ENCODE data around the gene SLC35G4. TPM values are rescaled to one million over a fixed set of nuclear protein-coding genes. Genes with fewer than 3 reads are reported as not detected.
"Not testable (repeated sequence)": the region's sequence is repeated elsewhere in the genome, so short reads cannot be mapped to it uniquely, and the experiment has no call there.

The SLC35G4 gene
- total RNA-seq, 2 donors from 2014 or later = not detected

DNA sequence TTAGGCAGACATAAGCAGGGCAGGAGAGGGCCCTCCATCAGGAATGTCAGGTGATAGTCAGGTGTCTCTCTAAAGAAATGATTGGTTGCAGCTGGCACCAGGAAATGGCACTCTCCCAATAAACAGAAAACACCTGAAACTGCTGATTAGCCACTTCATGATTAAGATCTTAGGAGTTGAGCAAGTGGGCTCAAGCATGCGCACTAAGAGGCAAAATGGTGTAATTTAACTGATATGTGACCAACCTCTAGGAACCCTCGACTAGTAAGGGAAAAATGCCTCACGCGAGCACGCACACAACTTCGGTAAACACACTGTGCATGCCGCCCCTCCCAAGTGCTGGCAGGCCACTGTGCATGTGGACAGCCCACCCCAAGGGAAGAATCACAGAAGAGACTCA lies 23.8 kb upstream of the SLC35G4 start:
- Mint-ChIP-seq H3K27me3 (no peaks in the 10 kb centered on the region), H3K4me3 (no peak overlapping the region), H3K36me3 (ENCODE audit: low read depth) (no peaks in the 10 kb centered on the region), H3K4me1 (peaks cover 23% of the 10 kb centered on the region), H3K27ac (peak overlapping the region; percentile 56)
- ATAC-seq (no peak), DNase-seq (no peak)
- H3K9me3 ChIP-seq (ENCODE audit: control insufficient read depth, low read length, poor library complexity, severe bottlenecking) = no peaks in the 10 kb centered on the region

DNA sequence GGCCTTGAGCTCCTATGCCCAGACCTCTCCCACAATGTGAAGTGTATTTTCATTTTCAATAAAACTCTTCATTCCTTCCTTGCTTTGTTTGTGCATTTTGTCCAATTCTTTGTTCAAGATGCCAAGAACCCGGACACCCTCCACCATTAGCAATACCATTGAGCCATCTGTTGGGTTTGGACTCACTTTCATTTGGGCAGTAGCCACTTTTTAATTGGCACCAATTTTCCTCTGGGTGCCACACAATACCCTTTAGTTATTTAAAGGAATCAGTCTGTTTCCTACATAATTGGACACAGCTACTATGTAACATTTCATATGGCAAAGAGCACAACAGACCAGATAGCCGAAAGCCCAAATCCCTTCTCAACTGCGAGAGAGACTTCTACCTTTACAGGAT lies 22.5 kb upstream of the SLC35G4 start:
- peaks cover 3% of the 10 kb centered on the region for H3K27me3 Mint-ChIP-seq
- H3K36me3 Mint-ChIP-seq (ENCODE audit: low read depth) = no peaks in the 10 kb centered on the region
- ATAC-seq (no peak), DNase-seq (no peak)
- peak overlapping the region; percentile 59 for H3K27ac Mint-ChIP-seq
- H3K9me3 ChIP-seq (ENCODE audit: control insufficient read depth, low read length, poor library complexity, severe bottlenecking) = no peaks in the 10 kb centered on the region
- H3K4me1 Mint-ChIP-seq = peaks cover 20% of the 10 kb centered on the region
- peak overlapping the region; percentile 70 for H3K4me3 Mint-ChIP-seq

DNA sequence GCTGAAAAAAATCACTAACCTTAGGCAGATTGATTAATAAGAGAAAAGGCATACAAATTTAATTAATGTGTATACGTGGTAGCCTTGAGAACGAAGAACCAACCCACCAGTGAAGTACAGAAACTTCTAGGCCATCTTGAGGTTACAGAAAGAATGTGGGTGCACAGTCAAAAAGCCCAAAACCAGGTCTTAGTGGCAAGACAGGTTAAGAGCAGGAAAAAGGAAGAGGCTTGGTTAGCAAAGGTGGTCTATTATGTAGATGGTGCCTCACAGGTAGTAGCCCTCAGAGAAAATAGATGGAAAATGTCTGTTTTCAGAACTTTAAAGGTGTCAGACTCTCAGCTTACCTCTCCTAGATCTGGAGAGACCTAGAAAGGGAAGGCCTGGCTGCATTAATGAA lies 22.0 kb upstream of the SLC35G4 start:
- ATAC-seq (peak; percentile 82), DNase-seq (no peak)
- Mint-ChIP-seq H3K27me3 (peaks cover 8% of the 10 kb centered on the region), H3K36me3 (ENCODE audit: low read depth) (no peaks in the 10 kb centered on the region), H3K4me1 (peaks cover 22% of the 10 kb centered on the region), H3K4me3 (peak overlapping the region; percentile 70), H3K27ac (peak overlapping the region; percentile 59)
- no peaks in the 10 kb centered on the region for H3K9me3 ChIP-seq (ENCODE audit: control insufficient read depth, low read length, poor library complexity, severe bottlenecking)

- H3K27me3 Mint-ChIP-seq = peaks cover 8% of the 10 kb centered on the region
- peaks cover 22% of the 10 kb centered on the region for H3K4me1 Mint-ChIP-seq
- peak overlapping the region; percentile 70 for H3K4me3 Mint-ChIP-seq
- no peaks in the 10 kb centered on the region for H3K36me3 Mint-ChIP-seq (ENCODE audit: low read depth)
- H3K27ac Mint-ChIP-seq = no peak overlapping the region
- no peak for DNase-seq
- H3K9me3 ChIP-seq (ENCODE audit: control insufficient read depth, low read length, poor library complexity, severe bottlenecking) = no peaks in the 10 kb centered on the region
- peak; percentile 81 for ATAC-seq
These were observed 21.6 kb upstream of the SLC35G4 start for GRCh38 chr18:11587846-11588245.

- H3K9me3 ChIP-seq (ENCODE audit: control insufficient read depth, low read length, poor library complexity, severe bottlenecking) = no peaks in the 10 kb centered on the region
- Mint-ChIP-seq H3K27me3 (peaks cover 17% of the 10 kb centered on the region), H3K27ac (no peak overlapping the region), H3K4me1 (peaks cover 15% of the 10 kb centered on the region), H3K4me3 (no peak overlapping the region), H3K36me3 (ENCODE audit: low read depth) (peaks cover 2% of the 10 kb centered on the region)
- ATAC-seq (no peak), DNase-seq (no peak)
These were observed 17.4 kb upstream of the SLC35G4 start for GRCh38 chr18:11591957-11592356.

DNA sequence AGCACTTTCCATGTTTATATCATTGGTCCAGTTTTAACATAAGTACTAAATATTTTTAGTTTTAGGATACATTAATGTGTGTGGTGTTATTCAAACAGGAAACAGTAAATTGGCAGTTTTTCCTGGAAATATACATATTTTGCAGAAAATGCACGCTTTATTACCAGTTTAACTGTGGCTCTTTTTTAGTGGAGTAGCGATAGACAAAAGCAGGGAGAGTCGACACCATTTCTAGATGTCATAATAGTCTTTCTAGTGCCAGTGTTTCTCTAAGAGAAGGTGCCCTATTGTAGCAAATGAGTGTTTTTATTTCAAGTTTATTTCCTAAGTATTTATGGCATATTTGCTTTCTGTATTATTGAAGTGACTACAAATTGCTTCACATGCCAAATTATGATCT lies 9.1 kb upstream of the SLC35G4 start:
- H3K4me1 Mint-ChIP-seq = no peaks in the 10 kb centered on the region
- no peak overlapping the region for H3K27ac Mint-ChIP-seq
- DNase-seq (no peak), ATAC-seq (no peak)
- H3K27me3 Mint-ChIP-seq = peaks cover 34% of the 10 kb centered on the region
- H3K9me3 ChIP-seq (ENCODE audit: control insufficient read depth, low read length, poor library complexity, severe bottlenecking) = no peaks in the 10 kb centered on the region
- no peak overlapping the region for H3K4me3 Mint-ChIP-seq
- peaks cover 2% of the 10 kb centered on the region for H3K36me3 Mint-ChIP-seq (ENCODE audit: low read depth)

- no peaks in the 10 kb centered on the region for H3K9me3 ChIP-seq (ENCODE audit: control insufficient read depth, low read length, poor library complexity, severe bottlenecking)
- DNase-seq (no peak), ATAC-seq (no peak)
- H3K4me3 Mint-ChIP-seq = no peak overlapping the region
- H3K36me3 Mint-ChIP-seq (ENCODE audit: low read depth) = no peaks in the 10 kb centered on the region
- peaks cover 21% of the 10 kb centered on the region for H3K27me3 Mint-ChIP-seq
- H3K27ac Mint-ChIP-seq = no peak overlapping the region
- no peaks in the 10 kb centered on the region for H3K4me1 Mint-ChIP-seq
These were observed 1.5 kb upstream of the SLC35G4 start for GRCh38 chr18:11607906-11608305.

DNA sequence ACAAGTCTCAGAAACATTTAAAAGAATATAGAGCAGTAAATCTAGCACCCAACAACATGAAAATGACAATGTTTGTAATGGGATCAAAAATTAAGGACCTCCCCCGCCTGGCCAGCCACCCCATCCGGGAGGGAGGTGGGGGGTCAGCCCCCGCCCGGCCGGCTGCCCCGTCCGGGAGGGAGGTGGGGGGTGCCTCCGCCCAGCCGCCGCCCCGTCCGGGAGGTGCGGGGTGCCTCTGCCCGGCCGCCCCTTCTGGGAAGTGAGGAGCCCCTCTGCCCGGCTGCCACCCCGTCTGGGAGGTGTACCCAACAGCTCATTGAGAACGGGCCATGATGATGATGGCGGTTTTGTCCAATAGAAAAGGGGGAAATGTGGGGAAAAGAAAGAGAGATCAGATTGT lies 778 bp upstream of the SLC35G4 start:
- Mint-ChIP-seq H3K27me3 (peaks cover 21% of the 10 kb centered on the region), H3K4me3 (peak overlapping the region; percentile 5)
- ATAC-seq; H3K4me1 Mint-ChIP-seq; H3K27ac Mint-ChIP-seq; DNase-seq; H3K9me3 ChIP-seq (ENCODE audit: control insufficient read depth, low read length, poor library complexity, severe bottlenecking); H3K36me3 Mint-ChIP-seq (ENCODE audit: low read depth): not testable (repeated sequence)

- not testable (repeated sequence) for H3K27ac Mint-ChIP-seq; H3K36me3 Mint-ChIP-seq (ENCODE audit: low read depth); H3K4me3 Mint-ChIP-seq; H3K4me1 Mint-ChIP-seq; DNase-seq; H3K9me3 ChIP-seq (ENCODE audit: control insufficient read depth, low read length, poor library complexity, severe bottlenecking); ATAC-seq; H3K27me3 Mint-ChIP-seq
These were observed 3.7 kb downstream of the SLC35G4 start for GRCh38 chr18:11613073-11613472.

- H3K27ac Mint-ChIP-seq = not testable (repeated sequence)
These were observed 4.2 kb downstream of the SLC35G4 start for GRCh38 chr18:11613611-11614010.

GRCh38 chr18:11614042-11614441 lies 4.6 kb downstream of the SLC35G4 start:
- H3K36me3 Mint-ChIP-seq (ENCODE audit: low read depth); H3K4me1 Mint-ChIP-seq; H3K9me3 ChIP-seq (ENCODE audit: control insufficient read depth, low read length, poor library complexity, severe bottlenecking); H3K27me3 Mint-ChIP-seq; H3K27ac Mint-ChIP-seq; H3K4me3 Mint-ChIP-seq; DNase-seq; ATAC-seq: not testable (repeated sequence)

More at GRCh38 chr18:11613611-11614010, 4.2 kb downstream of the SLC35G4 start:
- H3K36me3 Mint-ChIP-seq (ENCODE audit: low read depth); H3K4me1 Mint-ChIP-seq; DNase-seq; H3K27me3 Mint-ChIP-seq; H3K9me3 ChIP-seq (ENCODE audit: control insufficient read depth, low read length, poor library complexity, severe bottlenecking); H3K4me3 Mint-ChIP-seq; ATAC-seq: not testable (repeated sequence)

GRCh38 chr18:11614981-11615380 lies 5.6 kb downstream of the SLC35G4 start:
- H3K27me3 Mint-ChIP-seq; H3K4me3 Mint-ChIP-seq; DNase-seq; H3K36me3 Mint-ChIP-seq (ENCODE audit: low read depth); H3K27ac Mint-ChIP-seq; H3K9me3 ChIP-seq (ENCODE audit: control insufficient read depth, low read length, poor library complexity, severe bottlenecking); H3K4me1 Mint-ChIP-seq; ATAC-seq: not testable (repeated sequence)

- H3K27ac Mint-ChIP-seq; H3K4me1 Mint-ChIP-seq; DNase-seq; ATAC-seq; H3K9me3 ChIP-seq (ENCODE audit: control insufficient read depth, low read length, poor library complexity, severe bottlenecking); H3K4me3 Mint-ChIP-seq; H3K36me3 Mint-ChIP-seq (ENCODE audit: low read depth): not testable (repeated sequence)
- peaks cover 16% of the 10 kb centered on the region for H3K27me3 Mint-ChIP-seq
These were observed 37.9 kb downstream of the SLC35G4 start for GRCh38 chr18:11647310-11647709.

GRCh38 chr18:11647804-11648203 lies 38.4 kb downstream of the SLC35G4 start:
- not testable (repeated sequence) for H3K4me1 Mint-ChIP-seq; H3K36me3 Mint-ChIP-seq (ENCODE audit: low read depth); ATAC-seq; H3K9me3 ChIP-seq (ENCODE audit: control insufficient read depth, low read length, poor library complexity, severe bottlenecking); DNase-seq; H3K27ac Mint-ChIP-seq; H3K4me3 Mint-ChIP-seq
- peaks cover 16% of the 10 kb centered on the region for H3K27me3 Mint-ChIP-seq
